Liver (tissue), 9 donors: ENCODE data around the gene SHMT2. TPM values are rescaled to one million over a fixed set of nuclear protein-coding genes. Genes with fewer than 3 reads are reported as not detected.

Experiments
- DNase-seq: peaks from one replicate; pipeline ENCODE4 v3.0.0-alpha.2; 2017; ENCODE audit warnings: low spot score
- H3K27ac ChIP-seq, 2 donors: one replicate each; pipeline ENCODE4 v1.7.0; 2013; ENCODE audit warnings: inconsistent platforms in 2 of 2, low read length in 2 of 2, control low read depth in 1 of 2, low read depth in 1 of 2, mild to moderate bottlenecking in 1 of 2
- H3K27me3 ChIP-seq, 4 donors: one replicate each; pipeline versions ENCODE4 v1.6.1 to v1.7.0; 2013; ENCODE audit warnings: low read length in 3 of 4, inconsistent platforms in 1 of 4, mild to moderate bottlenecking in 1 of 4, moderate library complexity in 1 of 4; ENCODE audit not compliant: control insufficient read depth in 4 of 4, insufficient read depth in 4 of 4
- H3K36me3 ChIP-seq, 4 donors: one replicate each; pipeline versions ENCODE4 v1.6.1 to v1.7.0; 2013; ENCODE audit warnings: low read length in 3 of 4, mild to moderate bottlenecking in 3 of 4, low read depth in 1 of 4, moderate library complexity in 1 of 4; ENCODE audit not compliant: control insufficient read depth in 4 of 4, insufficient read depth in 3 of 4
- H3K4me1 ChIP-seq, 4 donors: one replicate each; pipeline versions ENCODE4 v1.6.1 to v1.7.0; 2013; ENCODE audit warnings: low read length in 3 of 4, mild to moderate bottlenecking in 3 of 4, moderate library complexity in 1 of 4; ENCODE audit not compliant: control insufficient read depth in 4 of 4, insufficient read depth in 4 of 4
- H3K4me3 ChIP-seq, 3 donors: one replicate each; pipeline versions ENCODE4 v1.6.1 to v1.7.0; 2013; ENCODE audit warnings: low read length in 3 of 3, control low read depth in 1 of 3, low read depth in 1 of 3, mild to moderate bottlenecking in 1 of 3
- H3K9ac ChIP-seq, 2 donors: one replicate each; pipeline ENCODE4 v1.7.0; 2013; ENCODE audit warnings: low read length in 2 of 2, mild to moderate bottlenecking in 2 of 2, moderate library complexity in 2 of 2, control low read depth in 1 of 2, low read depth in 1 of 2
- H3K9me3 ChIP-seq, 4 donors: one replicate each; pipeline versions ENCODE4 v1.6.1 to v1.7.0; 2013; ENCODE audit warnings: low read length in 3 of 4; ENCODE audit not compliant: control insufficient read depth in 4 of 4
- EGR1 ChIP-seq, 2 donors: IDR thresholded peaks; 2 replicates each; pipeline ENCODE4 v1.6.1; 2016 to 2018; ENCODE audit warnings: antibody characterized with exemption in 2 of 2, low read depth in 2 of 2
- FOXA1 ChIP-seq: IDR thresholded peaks from 2 replicates; pipeline ENCODE4 v1.6.1; 2016; ENCODE audit warnings: antibody characterized with exemption
- FOXA2 ChIP-seq: IDR thresholded peaks from 2 replicates; pipeline ENCODE4 v1.6.1; 2016; ENCODE audit warnings: antibody characterized with exemption
- GABPA ChIP-seq, 2 donors: IDR thresholded peaks in 1 of 2; conservative IDR thresholded peaks in 1 of 2; 2 replicates each; pipeline ENCODE4 v1.6.1; 2016; ENCODE audit warnings: antibody characterized with exemption in 2 of 2, mild to moderate bottlenecking in 1 of 2, moderate library complexity in 1 of 2
- HNF4G ChIP-seq: IDR thresholded peaks from 2 replicates; pipeline ENCODE4 v1.6.1; 2016; ENCODE audit warnings: antibody characterized with exemption
- NR2F2 ChIP-seq: IDR thresholded peaks from 2 replicates; pipeline ENCODE4 v1.6.1; 2016; ENCODE audit warnings: antibody characterized with exemption
- RAD21 ChIP-seq, 2 donors: IDR thresholded peaks; 2 replicates each; pipeline ENCODE4 v1.6.1; 2016; ENCODE audit warnings: antibody characterized with exemption in 2 of 2, mild to moderate bottlenecking in 2 of 2
- SP1 ChIP-seq: IDR thresholded peaks from 2 replicates; pipeline ENCODE4 v1.6.1; 2018; ENCODE audit warnings: antibody characterized with exemption, mild to moderate bottlenecking
- TAF1 ChIP-seq: conservative IDR thresholded peaks from 2 replicates; pipeline ENCODE4 v1.6.1; 2016; ENCODE audit warnings: antibody characterized with exemption, mild to moderate bottlenecking
- YY1 ChIP-seq: IDR thresholded peaks from 2 replicates; pipeline ENCODE4 v1.6.1; 2016; ENCODE audit warnings: antibody characterized with exemption, mild to moderate bottlenecking
- WGBS: extraction: QIAGEN DNeasy Blood & Tissue Kit; methylation state at CpG from one replicate; pipeline ENCODE4 v1.1.7; 2013; 5-methylcytosine and 5-hydroxymethylcytosine counted together
- polyA plus RNA-seq, 2 donors: library from polyadenylated mRNA; stranded (reverse) in 1 of 2; unstranded in 1 of 2; fragments of 200-250 nt in 1 of 2; fragments of >200 nt in 1 of 2; fragmentation: Nextera tagmentation in 1 of 2; extraction: Ambion mirVana in 1 of 2; gene quantifications; one replicate each; pipeline versions ENCODE4 v1.2.1 to v1.2.3, GENCODE V29; 2013 to 2015
- total RNA-seq, 2 donors: library from RNA; depleted of rRNA; stranded (reverse); fragments of >200 nt; gene quantifications; one replicate each; pipeline ENCODE4 v1.2.3, GENCODE V29; 2014
- TF ChIP-seq, protein P1 (sequence below): fragments of 150-350 bp; IDR thresholded peaks from 2 replicates; pipeline ENCODE4 v1.5.1; 2017; ENCODE audit warnings: improper control_type of control experiment, low read depth, low read length; ENCODE audit not compliant: missing input control
- TF ChIP-seq, protein P2 (sequence below): IDR thresholded peaks from 2 replicates; pipeline ENCODE4 v1.6.1; 2016; ENCODE audit warnings: antibody characterized with exemption
- TF ChIP-seq, protein P3 (sequence below): IDR thresholded peaks from 2 replicates; pipeline ENCODE4 v1.6.1; 2016; ENCODE audit warnings: antibody characterized with exemption, mild to moderate bottlenecking
- TF ChIP-seq, protein P4 (sequence below): IDR thresholded peaks from 2 replicates; pipeline ENCODE4 v1.6.1; 2016; ENCODE audit warnings: antibody characterized with exemption
- donor health status: healthy.
- donor health status: healthy.
- donor health status: healthy.
- donor health status: healthy.
- donor health status: healthy.

The SHMT2 gene
- total and polyA plus RNA-seq, 4 donors, result 66.7 to 276 (median 179) TPM

DNA sequence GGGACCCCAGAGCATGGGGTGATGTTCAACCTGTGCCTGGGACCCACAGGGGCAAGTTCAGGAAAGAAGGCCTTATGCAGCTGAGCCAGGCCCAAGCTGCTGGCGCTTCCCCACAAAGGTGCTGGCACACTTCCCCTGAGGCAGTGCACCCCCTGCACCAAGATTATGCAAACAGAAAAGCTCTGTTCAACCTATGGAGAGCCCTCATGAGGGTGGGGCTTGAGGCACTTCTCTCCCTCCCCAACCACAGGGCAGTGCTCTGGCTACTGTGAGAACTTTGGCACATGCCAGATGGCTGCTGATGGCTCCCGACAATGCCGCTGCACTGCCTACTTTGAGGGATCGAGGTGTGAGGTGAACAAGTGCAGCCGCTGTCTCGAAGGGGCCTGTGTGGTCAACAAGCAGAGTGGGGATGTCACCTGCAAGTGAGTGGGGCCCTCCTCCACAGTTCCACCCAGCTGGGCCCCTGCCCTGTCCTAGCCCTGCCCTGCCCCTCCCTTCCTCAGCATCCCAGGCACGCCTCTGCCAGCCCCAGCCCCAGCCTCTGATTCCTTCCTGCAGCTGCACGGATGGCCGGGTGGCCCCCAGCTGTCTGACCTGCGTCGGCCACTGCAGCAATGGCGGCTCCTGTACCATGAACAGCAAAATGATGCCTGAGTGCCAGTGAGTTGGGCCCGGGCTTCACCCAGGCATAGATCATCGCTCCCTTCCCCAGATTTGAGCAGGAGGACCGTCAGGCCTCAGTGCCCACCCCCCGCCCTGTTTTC lies 18.4 kb upstream of the SHMT2 start:
- H3K27me3 ChIP-seq, result peaks cover 0 to 3% (median 0%) of the 10 kb centered on the region in 4 donors
- H3K4me1 ChIP-seq, result peaks cover 0 to 10% (median 2%) of the 10 kb centered on the region in 4 donors
- no peak overlapping the region for H3K9ac ChIP-seq
- H3K4me3 ChIP-seq, result no peak overlapping the region
- no peak for DNase-seq
- H3K27ac ChIP-seq, result no peak overlapping the region
- peaks cover 27 to 63% (median 29%) of the 10 kb centered on the region in 4 donors for H3K36me3 ChIP-seq
- TF ChIP-seq SP1, result no peak
- TF ChIP-seq, protein P1, sequence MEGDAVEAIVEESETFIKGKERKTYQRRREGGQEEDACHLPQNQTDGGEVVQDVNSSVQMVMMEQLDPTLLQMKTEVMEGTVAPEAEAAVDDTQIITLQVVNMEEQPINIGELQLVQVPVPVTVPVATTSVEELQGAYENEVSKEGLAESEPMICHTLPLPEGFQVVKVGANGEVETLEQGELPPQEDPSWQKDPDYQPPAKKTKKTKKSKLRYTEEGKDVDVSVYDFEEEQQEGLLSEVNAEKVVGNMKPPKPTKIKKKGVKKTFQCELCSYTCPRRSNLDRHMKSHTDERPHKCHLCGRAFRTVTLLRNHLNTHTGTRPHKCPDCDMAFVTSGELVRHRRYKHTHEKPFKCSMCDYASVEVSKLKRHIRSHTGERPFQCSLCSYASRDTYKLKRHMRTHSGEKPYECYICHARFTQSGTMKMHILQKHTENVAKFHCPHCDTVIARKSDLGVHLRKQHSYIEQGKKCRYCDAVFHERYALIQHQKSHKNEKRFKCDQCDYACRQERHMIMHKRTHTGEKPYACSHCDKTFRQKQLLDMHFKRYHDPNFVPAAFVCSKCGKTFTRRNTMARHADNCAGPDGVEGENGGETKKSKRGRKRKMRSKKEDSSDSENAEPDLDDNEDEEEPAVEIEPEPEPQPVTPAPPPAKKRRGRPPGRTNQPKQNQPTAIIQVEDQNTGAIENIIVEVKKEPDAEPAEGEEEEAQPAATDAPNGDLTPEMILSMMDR, result no peak
- TF ChIP-seq, protein P2, sequence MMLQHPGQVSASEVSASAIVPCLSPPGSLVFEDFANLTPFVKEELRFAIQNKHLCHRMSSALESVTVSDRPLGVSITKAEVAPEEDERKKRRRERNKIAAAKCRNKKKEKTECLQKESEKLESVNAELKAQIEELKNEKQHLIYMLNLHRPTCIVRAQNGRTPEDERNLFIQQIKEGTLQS, result no peak
- no peak for TF ChIP-seq NR2F2
- TF ChIP-seq EGR1 (IDR thresholded peaks at IDR 0.05; ENCODE audit: low read depth in 2 of 2), result no peak
- TF ChIP-seq, protein P3, sequence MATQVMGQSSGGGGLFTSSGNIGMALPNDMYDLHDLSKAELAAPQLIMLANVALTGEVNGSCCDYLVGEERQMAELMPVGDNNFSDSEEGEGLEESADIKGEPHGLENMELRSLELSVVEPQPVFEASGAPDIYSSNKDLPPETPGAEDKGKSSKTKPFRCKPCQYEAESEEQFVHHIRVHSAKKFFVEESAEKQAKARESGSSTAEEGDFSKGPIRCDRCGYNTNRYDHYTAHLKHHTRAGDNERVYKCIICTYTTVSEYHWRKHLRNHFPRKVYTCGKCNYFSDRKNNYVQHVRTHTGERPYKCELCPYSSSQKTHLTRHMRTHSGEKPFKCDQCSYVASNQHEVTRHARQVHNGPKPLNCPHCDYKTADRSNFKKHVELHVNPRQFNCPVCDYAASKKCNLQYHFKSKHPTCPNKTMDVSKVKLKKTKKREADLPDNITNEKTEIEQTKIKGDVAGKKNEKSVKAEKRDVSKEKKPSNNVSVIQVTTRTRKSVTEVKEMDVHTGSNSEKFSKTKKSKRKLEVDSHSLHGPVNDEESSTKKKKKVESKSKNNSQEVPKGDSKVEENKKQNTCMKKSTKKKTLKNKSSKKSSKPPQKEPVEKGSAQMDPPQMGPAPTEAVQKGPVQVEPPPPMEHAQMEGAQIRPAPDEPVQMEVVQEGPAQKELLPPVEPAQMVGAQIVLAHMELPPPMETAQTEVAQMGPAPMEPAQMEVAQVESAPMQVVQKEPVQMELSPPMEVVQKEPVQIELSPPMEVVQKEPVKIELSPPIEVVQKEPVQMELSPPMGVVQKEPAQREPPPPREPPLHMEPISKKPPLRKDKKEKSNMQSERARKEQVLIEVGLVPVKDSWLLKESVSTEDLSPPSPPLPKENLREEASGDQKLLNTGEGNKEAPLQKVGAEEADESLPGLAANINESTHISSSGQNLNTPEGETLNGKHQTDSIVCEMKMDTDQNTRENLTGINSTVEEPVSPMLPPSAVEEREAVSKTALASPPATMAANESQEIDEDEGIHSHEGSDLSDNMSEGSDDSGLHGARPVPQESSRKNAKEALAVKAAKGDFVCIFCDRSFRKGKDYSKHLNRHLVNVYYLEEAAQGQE, result no peak
- TF ChIP-seq, protein P4, sequence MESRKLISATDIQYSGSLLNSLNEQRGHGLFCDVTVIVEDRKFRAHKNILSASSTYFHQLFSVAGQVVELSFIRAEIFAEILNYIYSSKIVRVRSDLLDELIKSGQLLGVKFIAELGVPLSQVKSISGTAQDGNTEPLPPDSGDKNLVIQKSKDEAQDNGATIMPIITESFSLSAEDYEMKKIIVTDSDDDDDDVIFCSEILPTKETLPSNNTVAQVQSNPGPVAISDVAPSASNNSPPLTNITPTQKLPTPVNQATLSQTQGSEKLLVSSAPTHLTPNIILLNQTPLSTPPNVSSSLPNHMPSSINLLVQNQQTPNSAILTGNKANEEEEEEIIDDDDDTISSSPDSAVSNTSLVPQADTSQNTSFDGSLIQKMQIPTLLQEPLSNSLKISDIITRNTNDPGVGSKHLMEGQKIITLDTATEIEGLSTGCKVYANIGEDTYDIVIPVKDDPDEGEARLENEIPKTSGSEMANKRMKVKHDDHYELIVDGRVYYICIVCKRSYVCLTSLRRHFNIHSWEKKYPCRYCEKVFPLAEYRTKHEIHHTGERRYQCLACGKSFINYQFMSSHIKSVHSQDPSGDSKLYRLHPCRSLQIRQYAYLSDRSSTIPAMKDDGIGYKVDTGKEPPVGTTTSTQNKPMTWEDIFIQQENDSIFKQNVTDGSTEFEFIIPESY, result no peak
- TF ChIP-seq FOXA1, result no peak
- no peak for TF ChIP-seq HNF4G
- TF ChIP-seq RAD21 (IDR thresholded peaks at IDR 0.05), result no peak
- no peak for TF ChIP-seq TAF1
- TF ChIP-seq YY1, result no peak
- TF ChIP-seq FOXA2, result no peak
- TF ChIP-seq GABPA (IDR thresholded peaks at IDR 0.05 in 1 of 2, conservative IDR thresholded peaks at IDR 0.05 in 1 of 2), result no peak
- WGBS, result 89% methylated on average over 16 of the region's 16 CpGs
- no peaks in the 10 kb centered on the region for H3K9me3 ChIP-seq
